HFFc6 (cell line): Measurements from ENCODE around the gene LAYN. TPM values are rescaled to one million over a fixed set of nuclear protein-coding genes. Genes with fewer than 3 reads are reported as not detected.
A peak's percentile ranks its signal among the peaks of the same experiment; 100 is the strongest.

Source experiments
- DNase-seq: peaks from one replicate; pipeline ENCODE4 v3.0.0-alpha.2; 2018
- H3K27ac Mint-ChIP-seq: 2 replicates; pipeline ENCODE4 v1.8.0; 2020; ENCODE audit warnings: mild to moderate bottlenecking, mixed read lengths
- H3K27me3 Mint-ChIP-seq: 2 replicates; pipeline ENCODE4 v1.8.0; 2021; ENCODE audit warnings: mild to moderate bottlenecking, moderate library complexity, mixed read lengths; ENCODE audit not compliant: insufficient read depth
- H3K36me3 Mint-ChIP-seq: 2 replicates; pipeline ENCODE4 v1.8.0; 2021; ENCODE audit warnings: low read depth, mixed read lengths
- H3K4me1 Mint-ChIP-seq: 2 replicates; pipeline ENCODE4 v1.8.0; 2020; ENCODE audit warnings: low read depth, mixed read lengths
- H3K4me3 Mint-ChIP-seq: 2 replicates; pipeline ENCODE4 v1.8.0; 2020; ENCODE audit warnings: mild to moderate bottlenecking, moderate library complexity, mixed read lengths
- H3K9me3 Mint-ChIP-seq: 2 replicates; pipeline ENCODE4 v1.8.0; 2020; ENCODE audit warnings: mild to moderate bottlenecking, mixed read lengths
- total RNA-seq, 6 experiments: library from RNA; stranded (reverse); fragmentation: NEBNext Ultra II Directional; extraction: Animal tissue kit (Norgen Biotek cat#: 25700); gene quantifications; 2 replicates in 1 of 6; 3 replicates in 5 of 6; pipeline ENCODE4 v1.2.3, GENCODE V29; 2021
- TF ChIP-seq, protein P1 (sequence below): fragments of 200-600 bp; sonication (generic); IDR thresholded peaks from 2 replicates; pipeline ENCODE4 v1.5.0; 2021; ENCODE audit warnings: antibody characterized with exemption, mild to moderate bottlenecking

Gene LAYN
- total RNA-seq, 6 experiments from 2014 or later: 79.1 to 148 (median 132) TPM

DNA sequence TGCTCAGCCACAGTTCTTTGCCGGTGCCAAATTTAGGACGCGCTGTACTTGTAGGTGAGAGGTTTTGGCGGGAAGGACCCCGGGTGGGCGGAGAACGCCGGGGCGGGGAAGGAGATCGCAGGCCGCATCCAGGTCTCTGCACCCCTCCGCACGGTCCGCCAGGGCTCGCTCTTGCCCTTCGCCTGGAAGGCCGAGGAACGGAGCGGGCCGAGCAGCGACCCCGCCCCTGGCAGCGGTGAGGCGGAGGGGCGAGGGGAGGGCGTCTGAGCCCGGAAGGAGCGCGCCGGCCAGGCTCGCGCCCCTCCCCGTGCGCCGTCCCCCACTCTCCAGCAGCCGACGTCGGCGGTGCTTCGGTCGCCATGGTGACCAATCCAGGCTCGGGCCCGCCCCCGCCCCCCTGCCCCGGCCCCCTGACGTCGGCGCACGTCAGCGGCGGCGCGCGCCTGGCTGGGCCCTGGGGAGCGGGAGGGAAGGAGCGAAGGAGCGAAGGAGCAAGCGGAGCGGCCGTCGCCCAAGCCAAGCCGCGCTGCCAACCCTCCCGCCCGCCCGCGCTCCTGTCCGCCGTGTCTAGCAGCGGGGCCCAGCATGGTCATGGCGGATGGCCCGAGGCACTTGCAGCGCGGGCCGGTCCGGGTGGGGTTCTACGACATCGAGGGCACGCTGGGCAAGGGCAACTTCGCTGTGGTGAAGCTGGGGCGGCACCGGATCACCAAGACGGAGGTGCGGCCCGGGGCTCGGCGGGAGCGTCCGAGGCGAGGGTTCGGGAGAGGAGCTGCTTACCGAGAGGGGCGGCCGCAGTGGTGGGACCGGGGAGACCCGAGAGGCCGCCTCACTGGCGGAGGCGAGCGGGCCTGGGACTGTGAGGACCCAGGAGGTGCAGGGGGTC, 61.7 kb downstream of the LAYN start, which contains the start of gene SIK2:
TSS of gene SIK2 (plus strand) at position 471 of the 886 bp plus-strand sequence. CDS start at position 586, 115 bp downstream.
- TF ChIP-seq, protein P1, sequence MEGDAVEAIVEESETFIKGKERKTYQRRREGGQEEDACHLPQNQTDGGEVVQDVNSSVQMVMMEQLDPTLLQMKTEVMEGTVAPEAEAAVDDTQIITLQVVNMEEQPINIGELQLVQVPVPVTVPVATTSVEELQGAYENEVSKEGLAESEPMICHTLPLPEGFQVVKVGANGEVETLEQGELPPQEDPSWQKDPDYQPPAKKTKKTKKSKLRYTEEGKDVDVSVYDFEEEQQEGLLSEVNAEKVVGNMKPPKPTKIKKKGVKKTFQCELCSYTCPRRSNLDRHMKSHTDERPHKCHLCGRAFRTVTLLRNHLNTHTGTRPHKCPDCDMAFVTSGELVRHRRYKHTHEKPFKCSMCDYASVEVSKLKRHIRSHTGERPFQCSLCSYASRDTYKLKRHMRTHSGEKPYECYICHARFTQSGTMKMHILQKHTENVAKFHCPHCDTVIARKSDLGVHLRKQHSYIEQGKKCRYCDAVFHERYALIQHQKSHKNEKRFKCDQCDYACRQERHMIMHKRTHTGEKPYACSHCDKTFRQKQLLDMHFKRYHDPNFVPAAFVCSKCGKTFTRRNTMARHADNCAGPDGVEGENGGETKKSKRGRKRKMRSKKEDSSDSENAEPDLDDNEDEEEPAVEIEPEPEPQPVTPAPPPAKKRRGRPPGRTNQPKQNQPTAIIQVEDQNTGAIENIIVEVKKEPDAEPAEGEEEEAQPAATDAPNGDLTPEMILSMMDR: peak; percentile 85
- Mint-ChIP-seq H3K4me3 (peak within 1 kb of the TSS; percentile 97), H3K9me3 (no peaks in the 10 kb centered on the region), H3K4me1 (peaks cover 55% of the 10 kb centered on the region), H3K27me3 (no peaks in the 10 kb centered on the region), H3K36me3 (peaks cover 4% of the 10 kb centered on the region; the same call in 1 of the 2 replicates), H3K27ac (peak within 1 kb of the TSS; percentile 94)
- DNase-seq: peak; percentile 91

DNA sequence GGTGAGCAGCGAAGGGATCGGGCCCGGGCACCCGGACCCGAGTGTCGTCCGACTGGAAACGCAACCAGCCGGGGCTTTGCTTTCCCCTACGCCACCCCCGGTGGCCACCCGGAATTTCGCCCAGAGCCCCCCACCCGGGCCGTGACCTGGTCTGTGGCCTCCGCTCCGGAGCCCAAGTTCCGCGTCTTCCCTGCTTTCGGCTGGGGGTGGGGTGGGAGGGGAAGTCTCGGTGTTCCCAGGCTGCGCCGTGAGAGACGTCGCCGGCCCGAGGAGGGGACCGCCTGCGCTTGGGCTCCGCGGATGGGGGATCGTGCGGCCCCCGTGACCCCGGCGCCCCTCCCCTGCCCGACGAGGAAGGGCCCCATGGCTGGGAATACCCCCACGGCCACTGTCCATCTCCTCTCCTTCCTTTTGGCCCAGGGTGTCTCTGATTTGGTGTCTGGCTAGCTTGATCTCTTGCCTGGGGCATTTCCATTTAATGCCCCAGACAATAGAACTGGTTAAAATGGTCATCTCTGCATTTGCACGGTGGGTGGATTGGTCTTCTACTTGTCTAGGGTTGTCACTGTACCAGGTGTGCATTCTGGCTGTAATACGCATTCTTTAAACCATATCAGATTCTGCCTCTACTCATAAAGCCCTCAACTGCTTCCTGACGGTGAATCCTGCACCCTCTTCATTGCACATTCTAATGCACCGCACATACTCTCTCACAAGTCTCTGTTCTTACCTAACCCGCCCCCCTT, 62.5 kb downstream of the LAYN start:
- TF ChIP-seq, protein P1: no peak
- peak overlapping the region; percentile 97 for H3K4me3 Mint-ChIP-seq
- peaks cover 58% of the 10 kb centered on the region for H3K4me1 Mint-ChIP-seq
- H3K36me3 Mint-ChIP-seq: peaks cover 4% of the 10 kb centered on the region; the same call in 1 of the 2 replicates
- H3K27me3 Mint-ChIP-seq: no peaks in the 10 kb centered on the region
- no peaks in the 10 kb centered on the region for H3K9me3 Mint-ChIP-seq
- H3K27ac Mint-ChIP-seq: peak overlapping the region; percentile 94
- DNase-seq: peak; percentile 19

DNA sequence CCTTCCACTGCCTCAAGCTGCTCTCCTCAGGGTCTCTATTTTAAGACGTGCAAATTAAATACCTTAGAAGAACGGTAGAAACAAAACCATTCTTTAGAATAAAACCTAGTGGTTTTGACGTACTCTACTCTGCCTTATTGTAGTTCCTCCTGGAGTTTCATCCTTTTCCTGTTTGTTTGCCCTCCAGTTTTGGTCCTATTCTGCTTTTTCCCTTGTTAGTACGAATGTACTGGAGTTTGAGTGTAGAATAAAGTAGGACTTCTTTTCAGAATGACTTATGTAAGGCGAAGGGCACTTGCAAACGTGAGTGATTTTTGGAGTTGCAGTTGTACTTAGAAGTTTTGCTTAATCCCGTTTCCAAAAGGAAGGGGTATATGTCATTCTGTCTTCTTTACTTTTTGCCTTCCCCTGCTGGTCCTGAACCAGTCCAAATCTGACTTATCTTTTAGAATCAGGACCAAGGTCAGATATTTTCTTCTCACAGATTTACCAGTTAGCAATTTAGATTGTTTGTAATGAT, 63.2 kb downstream of the LAYN start:
- Mint-ChIP-seq H3K4me1 (peaks cover 54% of the 10 kb centered on the region), H3K36me3 (peaks cover 4% of the 10 kb centered on the region; the same call in 1 of the 2 replicates), H3K4me3 (peak overlapping the region; percentile 97), H3K27ac (peak overlapping the region; percentile 94), H3K27me3 (no peaks in the 10 kb centered on the region), H3K9me3 (no peaks in the 10 kb centered on the region)
- DNase-seq: no peak
- TF ChIP-seq, protein P1: no peak

DNA sequence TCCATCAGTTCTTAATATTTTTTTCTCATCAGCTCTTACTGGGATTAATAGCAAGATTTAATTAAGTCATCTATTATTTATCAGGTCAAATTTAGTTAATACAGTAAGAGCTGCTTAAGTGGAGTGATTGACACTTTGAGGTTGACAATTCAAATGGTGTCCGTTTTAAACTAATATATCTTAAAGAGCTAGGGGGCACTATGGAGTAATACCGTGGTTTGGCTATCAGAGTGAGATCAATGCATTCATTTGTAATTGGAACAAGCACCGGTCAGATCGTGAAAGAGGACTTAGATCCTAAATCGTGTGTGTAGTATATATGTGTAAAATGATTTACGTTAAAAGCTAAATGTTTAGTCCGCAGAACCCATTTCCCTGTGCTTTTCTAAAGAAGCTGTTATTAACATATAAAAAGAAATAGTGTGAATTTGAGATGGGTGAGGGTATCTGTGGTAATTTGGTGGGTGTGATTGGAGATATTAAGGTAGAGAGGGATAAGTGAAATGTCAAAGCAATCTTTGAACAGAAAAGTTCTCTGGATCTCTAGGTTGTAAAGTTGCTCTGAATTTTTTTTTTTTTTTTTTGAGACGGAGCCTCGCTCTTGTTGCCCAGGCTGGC, 64.0 kb downstream of the LAYN start:
- Mint-ChIP-seq H3K27ac (peak overlapping the region; percentile 29; the same call in 1 of the 2 replicates), H3K27me3 (no peaks in the 10 kb centered on the region), H3K9me3 (no peaks in the 10 kb centered on the region), H3K36me3 (peaks cover 4% of the 10 kb centered on the region; the same call in 1 of the 2 replicates), H3K4me3 (peak overlapping the region; percentile 97), H3K4me1 (peaks cover 51% of the 10 kb centered on the region)
- peak; percentile 14 for DNase-seq
- TF ChIP-seq, protein P1: peak; percentile 82

DNA sequence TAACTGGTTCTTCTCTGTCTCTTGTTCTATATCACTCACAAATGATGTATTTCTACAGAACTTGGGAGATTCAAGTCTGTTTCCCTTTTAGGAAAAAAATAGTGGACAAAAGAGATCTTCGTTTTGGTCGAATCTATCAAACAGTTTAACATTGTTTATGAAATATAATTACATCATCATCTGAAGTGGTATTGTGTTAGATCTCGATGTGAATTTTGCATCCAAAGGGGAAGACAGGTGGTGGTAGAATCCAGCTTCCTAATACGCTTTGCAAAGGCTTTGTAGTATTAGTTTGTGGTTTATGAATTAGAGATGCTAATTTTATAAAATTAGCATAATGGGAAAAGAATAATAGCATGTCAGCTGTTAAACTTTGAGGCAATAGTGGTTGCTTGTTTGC, 65.2 kb downstream of the LAYN start:
- Mint-ChIP-seq H3K9me3 (no peaks in the 10 kb centered on the region), H3K27ac (no peak overlapping the region), H3K36me3 (peaks cover 4% of the 10 kb centered on the region; the same call in 1 of the 2 replicates), H3K4me3 (peak overlapping the region; percentile 9; the same call in 1 of the 2 replicates), H3K4me1 (peaks cover 51% of the 10 kb centered on the region), H3K27me3 (no peaks in the 10 kb centered on the region)
- no peak for DNase-seq
- TF ChIP-seq, protein P1: no peak
